Fibroblast of lung (primary cell): ENCODE measurements around the gene SLC30A2.

Experiments
- EZH2 ChIP-seq: IDR thresholded peaks from 2 replicates; pipeline ENCODE4 v1.5.1; 2012; ENCODE audit warnings: low read length, control low read depth, mild to moderate bottlenecking; ENCODE audit errors: missing control alignments
- TF ChIP-seq, protein P1 (sequence below), 2 donors: IDR thresholded peaks in 1 of 2; conservative IDR thresholded peaks in 1 of 2; 1 replicate in 1 of 2; 2 replicates in 1 of 2; pipeline ENCODE4 v1.5.1; 2011 to 2012; ENCODE audit warnings: low read length in 2 of 2, control low read depth in 1 of 2, inconsistent platforms in 1 of 2, low read depth in 1 of 2, mild to moderate bottlenecking in 1 of 2

DNA sequence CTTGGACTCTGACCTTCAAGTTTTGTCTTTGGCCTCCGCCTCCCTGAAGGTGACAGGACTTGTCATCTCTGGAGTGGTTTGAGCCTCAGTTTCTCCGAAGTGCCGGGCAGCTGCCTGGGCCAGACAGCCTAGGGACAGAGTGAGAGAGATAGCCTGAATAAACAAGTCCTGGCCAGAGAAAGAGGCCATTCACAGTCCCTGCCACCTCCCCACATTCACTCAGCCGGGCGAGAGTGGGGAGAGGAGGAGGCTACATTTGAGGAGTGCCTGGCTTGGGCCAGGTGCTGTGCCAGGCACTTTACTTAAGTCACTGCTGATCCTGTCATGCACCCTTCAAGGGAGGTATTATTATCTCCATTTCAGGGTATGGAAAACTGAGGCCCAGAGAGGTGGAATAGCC lies 20.9 kb downstream of the SLC30A2 start:
- TF ChIP-seq, protein P1, sequence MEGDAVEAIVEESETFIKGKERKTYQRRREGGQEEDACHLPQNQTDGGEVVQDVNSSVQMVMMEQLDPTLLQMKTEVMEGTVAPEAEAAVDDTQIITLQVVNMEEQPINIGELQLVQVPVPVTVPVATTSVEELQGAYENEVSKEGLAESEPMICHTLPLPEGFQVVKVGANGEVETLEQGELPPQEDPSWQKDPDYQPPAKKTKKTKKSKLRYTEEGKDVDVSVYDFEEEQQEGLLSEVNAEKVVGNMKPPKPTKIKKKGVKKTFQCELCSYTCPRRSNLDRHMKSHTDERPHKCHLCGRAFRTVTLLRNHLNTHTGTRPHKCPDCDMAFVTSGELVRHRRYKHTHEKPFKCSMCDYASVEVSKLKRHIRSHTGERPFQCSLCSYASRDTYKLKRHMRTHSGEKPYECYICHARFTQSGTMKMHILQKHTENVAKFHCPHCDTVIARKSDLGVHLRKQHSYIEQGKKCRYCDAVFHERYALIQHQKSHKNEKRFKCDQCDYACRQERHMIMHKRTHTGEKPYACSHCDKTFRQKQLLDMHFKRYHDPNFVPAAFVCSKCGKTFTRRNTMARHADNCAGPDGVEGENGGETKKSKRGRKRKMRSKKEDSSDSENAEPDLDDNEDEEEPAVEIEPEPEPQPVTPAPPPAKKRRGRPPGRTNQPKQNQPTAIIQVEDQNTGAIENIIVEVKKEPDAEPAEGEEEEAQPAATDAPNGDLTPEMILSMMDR (conservative IDR thresholded peaks at IDR 0.05 in 1 of 2, IDR thresholded peaks at IDR 0.05 in 1 of 2; ENCODE audit: low read depth in 1 of 2, low read length in 2 of 2): no peak
- TF ChIP-seq EZH2: no peak
